GM21526 (cell line): ENCODE results near the gene GOPC.
A peak's percentile ranks its signal among the peaks of the same experiment; 100 is the strongest.

Experiments used
- ATAC-seq: cut with Tn5 transposase; IDR thresholded peaks from one replicate; pipeline ENCODE4 v1.9.1; 2021; ENCODE audit warnings: moderate library complexity; ENCODE audit not compliant: unreplicated experiment, low FRiP score

The GOPC gene

GRCh38 chr6:117550078-117550600 is 52.2 kb downstream of the GOPC start:
- no peak for ATAC-seq

- no peak for ATAC-seq
Measured at GRCh38 chr6:117549611-117550010, 52.7 kb downstream of the GOPC start.

GRCh38 chr6:117548797-117549301 is 53.5 kb downstream of the GOPC start:
- no peak for ATAC-seq

- peak; percentile 53 for ATAC-seq
Measured at GRCh38 chr6:117547688-117548621, 54.4 kb downstream of the GOPC start.

- no peak for ATAC-seq
Measured at GRCh38 chr6:117546674-117547073, 55.6 kb downstream of the GOPC start.

GRCh38 chr6:117545161-117545595 is 57.1 kb downstream of the GOPC start:
- ATAC-seq, result no peak

- no peak for ATAC-seq
Measured at GRCh38 chr6:117544716-117545115, 57.6 kb downstream of the GOPC start.

- no peak for ATAC-seq
Measured at GRCh38 chr6:117542493-117542892, 59.8 kb downstream of the GOPC start.

- ATAC-seq, result no peak
Measured at GRCh38 chr6:117540670-117541069, 61.6 kb downstream of the GOPC start.

- no peak for ATAC-seq
Measured at GRCh38 chr6:117538615-117539014, 63.7 kb downstream of the GOPC start.

GRCh38 chr6:117536317-117536716 is 66.0 kb downstream of the GOPC start:
- no peak for ATAC-seq

GRCh38 chr6:117534974-117535373 is 67.3 kb downstream of the GOPC start:
- ATAC-seq, result no peak

GRCh38 chr6:117533775-117534174 is 68.5 kb downstream of the GOPC start:
- ATAC-seq, result no peak

GRCh38 chr6:117531809-117532725 is 70.2 kb downstream of the GOPC start:
- no peak for ATAC-seq

GRCh38 chr6:117531346-117531745 is 71.0 kb downstream of the GOPC start:
- ATAC-seq, result no peak

- ATAC-seq, result no peak
Measured at GRCh38 chr6:117530467-117531242, 71.7 kb downstream of the GOPC start.

GRCh38 chr6:117525607-117526006 is 76.7 kb downstream of the GOPC start:
- no peak for ATAC-seq

- ATAC-seq, result no peak
Measured at GRCh38 chr6:117521791-117522502, 80.4 kb downstream of the GOPC start.

- ATAC-seq, result no peak
Measured at GRCh38 chr6:117520603-117521395, 81.5 kb downstream of the GOPC start.
